T follicular helper cell (primary cell): ENCODE data around the gene KCNK13.
"Not testable (repeated sequence)": the region's sequence is repeated elsewhere in the genome, so short reads cannot be mapped to it uniquely, and the experiment has no call there.

ENCODE experiments used
- DNase-seq: peaks from one replicate; pipeline ENCODE4 v3.0.0-alpha.2; 2020; ENCODE audit warnings: low read depth

KCNK13 gene

DNA sequence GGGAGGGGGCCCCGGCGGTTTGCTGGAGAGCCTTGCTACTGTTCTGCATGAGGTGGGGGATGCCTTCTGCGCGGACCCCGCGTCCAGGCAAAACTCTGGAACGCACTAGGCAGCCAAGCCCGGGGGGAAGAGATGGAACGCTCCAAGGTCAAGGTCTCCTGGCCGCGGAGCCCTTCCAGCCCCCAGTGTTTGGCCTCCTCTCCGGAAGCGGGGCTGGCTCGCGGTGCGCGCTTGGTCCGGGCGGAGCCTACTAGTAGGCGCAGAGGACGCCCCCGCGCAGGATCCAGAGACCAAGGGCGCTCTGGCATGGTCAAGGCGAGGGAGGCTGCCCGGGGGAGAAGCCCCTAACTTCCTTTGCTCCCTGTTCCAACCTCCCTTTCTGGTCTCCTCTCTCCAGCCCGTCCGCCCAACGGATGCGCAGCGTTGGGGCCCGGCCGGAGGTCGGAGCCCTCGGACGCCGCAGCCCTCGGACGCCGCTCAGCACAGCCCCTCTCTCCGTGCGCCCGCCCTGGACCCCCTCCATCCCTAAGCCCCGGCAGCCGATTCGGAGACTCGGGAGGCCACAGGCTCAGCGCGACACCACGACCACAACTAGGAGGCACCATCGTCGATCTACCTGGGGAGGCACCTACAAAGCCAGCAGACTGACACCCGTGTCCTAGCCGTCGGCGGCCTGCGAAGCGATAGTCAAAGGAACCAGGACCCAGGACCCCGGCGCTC, 669 bp upstream of the KCNK13 start:
- DNase-seq: no peak

DNA sequence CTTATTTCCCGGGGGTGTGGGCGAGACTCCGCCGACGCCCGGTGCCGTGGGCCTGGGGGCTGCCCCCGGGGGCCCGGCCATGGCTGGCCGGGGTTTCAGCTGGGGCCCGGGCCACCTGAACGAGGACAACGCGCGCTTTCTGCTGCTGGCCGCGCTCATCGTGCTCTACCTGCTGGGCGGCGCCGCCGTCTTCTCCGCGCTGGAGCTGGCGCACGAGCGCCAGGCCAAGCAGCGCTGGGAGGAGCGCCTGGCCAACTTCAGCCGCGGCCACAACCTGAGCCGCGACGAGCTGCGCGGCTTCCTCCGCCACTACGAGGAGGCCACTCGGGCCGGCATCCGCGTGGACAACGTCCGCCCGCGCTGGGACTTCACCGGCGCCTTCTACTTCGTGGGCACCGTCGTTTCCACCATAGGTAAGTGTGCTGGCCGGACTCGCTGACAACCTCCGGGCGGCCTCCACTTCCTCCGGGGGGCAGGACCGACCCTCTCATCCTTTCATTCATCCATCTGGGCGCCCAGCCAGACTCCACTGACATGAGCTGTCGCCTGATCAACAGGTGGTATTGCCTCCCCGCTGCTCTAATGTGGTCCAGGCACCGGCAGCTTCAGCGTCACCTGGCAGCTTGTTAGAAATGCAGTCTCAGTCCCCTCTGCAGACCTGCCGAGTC, 467 bp downstream of the KCNK13 start:
- DNase-seq: no peak

DNA sequence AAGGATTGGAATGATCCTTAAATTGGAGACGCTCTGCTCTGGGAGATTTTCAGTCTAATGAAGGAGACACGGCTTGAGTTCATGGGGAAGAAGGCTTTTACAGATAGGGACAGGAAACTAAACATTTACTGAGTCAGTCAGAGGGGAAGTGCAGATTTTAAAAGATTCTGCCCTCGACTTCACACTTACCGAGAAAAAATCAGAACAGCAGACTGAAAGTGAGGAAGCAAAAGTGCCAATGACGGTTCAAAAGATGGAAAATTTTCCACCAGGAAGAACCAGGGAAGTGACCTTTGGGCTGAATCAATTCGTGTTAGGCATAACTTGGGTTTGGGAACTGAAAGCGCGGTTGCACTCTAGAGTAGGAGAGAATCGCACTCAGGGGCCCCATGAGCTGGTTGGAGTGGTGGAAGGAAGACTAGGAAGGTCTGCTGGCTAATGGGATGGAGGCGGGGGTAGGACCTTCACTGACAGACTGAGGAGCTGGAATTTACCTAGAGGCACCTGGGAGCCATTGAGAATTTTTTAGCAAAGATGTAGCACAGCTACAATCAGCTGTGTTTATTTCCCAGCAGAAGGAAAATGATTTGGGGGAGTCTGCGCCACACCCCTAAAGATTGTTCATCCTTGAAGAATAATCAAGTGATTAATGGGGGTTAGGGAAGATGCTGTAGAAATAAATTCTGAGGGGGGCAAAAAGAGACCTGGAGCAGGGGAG, 1.2 kb downstream of the KCNK13 start:
- DNase-seq: no peak

DNA sequence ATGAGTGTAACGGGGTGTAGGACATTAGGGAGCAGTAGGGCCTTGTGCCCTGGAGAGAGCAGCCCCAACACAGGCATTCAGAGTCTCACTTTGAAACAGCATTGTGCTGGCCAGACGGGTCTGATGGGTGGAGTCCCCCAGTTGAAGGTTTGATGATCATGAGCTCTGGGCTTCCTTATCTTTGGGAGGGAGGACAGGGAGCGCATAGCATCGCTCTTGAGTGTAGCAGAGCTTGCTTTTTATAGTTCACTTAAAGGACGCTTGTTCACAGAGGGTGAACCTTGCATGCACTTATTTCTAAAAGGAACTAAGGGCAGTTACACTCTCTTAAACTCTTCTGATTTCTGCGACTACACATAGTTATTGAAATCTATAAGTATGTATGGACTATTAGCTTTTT, 10.6 kb downstream of the KCNK13 start:
- no peak for DNase-seq

GRCh38 chr14:90079576-90079975, 17.8 kb downstream of the KCNK13 start:
- no peak for DNase-seq

- no peak for DNase-seq
These were observed 25.6 kb downstream of the KCNK13 start for GRCh38 chr14:90087433-90087832.

- no peak for DNase-seq
These were observed 26.4 kb downstream of the KCNK13 start for GRCh38 chr14:90088176-90088575.

DNA sequence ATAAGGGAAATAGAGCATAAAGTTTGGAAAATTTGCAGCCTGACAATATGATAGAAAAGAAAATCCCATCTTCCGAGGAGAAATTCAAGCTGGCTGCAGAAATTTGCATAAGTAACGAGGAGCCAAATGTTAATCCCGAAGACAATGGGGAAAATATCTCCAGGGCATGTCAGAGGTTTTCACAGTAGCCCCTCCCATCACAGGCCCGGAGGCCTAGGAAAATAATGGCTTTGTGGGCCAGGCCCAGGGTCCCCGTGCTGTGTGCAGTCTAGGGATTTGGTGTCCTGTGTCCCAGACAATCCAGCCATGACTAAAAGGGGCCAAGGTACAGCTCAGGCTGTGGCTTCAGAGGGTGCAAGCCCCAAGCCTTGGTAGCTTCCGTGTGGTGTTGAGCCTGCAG, 27.7 kb downstream of the KCNK13 start:
- DNase-seq: not testable (repeated sequence)

DNA sequence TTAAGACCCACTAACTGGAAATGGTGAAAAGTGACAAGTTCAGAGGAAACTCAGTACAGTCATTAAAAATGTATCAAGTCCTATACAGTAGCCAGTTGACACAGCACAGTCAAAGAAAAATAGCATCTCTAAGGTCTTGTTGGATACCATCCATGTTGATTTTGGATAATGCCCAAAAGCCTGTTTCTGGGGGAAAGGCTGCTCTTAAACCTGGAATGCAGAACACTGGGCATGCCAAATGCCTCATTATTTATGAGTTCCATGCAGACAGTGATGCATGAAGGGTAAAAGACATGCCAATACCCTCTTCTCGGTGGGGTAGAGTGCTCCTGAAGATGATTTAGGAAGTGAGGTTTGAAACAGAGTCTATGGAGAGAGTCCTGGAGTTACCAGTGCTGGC, 29.6 kb downstream of the KCNK13 start:
- DNase-seq: no peak

DNA sequence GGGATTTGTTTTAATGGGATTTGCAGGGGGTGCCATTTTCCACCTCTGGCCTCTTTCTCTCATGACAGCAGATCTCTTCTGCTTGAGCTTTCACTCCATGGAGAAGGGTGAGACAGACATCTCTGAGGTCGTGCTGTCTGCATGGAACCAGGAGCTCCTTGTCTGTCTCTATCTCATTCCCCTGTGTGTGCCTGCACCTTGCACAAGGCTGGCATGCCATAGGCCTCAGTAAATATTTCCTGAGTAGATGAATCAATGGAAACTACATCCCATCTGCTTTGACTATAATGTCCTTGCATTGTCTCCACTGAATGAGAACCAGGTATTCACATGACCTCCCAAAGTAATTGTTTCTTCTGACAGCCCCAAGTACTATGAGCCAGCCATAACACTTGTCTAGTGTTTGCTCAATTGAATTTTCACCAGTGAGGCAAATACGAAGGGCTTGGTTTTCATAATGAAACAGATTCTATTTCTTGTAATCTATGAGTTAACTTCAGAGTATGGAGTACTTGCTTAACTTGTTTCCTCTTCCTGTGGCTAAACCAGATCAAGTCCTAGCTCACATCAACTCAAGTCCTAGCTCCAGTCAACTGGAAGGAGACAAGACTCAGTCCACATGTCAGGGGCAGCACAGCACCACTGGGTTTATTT, 32.3 kb downstream of the KCNK13 start:
- no peak for DNase-seq

DNA sequence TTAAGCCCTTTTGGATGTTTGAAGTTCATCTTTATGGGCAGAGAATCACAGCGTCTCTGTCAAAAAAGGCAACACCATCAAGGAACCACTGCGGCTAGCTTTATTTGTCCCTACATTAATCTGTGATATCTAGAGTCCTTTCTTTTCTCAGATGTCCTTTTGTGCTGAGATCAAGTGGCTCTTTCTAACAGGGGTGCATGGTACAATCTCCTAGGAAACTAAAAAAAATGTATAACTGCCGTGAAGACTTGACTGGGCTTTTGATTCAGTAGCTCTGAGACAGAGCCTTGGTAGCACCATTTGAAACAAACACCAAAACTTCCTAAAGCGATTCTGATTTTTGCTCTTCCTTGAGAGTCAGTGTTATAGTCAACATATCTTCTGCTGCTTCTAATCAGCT, 33.3 kb downstream of the KCNK13 start:
- no peak for DNase-seq

DNA sequence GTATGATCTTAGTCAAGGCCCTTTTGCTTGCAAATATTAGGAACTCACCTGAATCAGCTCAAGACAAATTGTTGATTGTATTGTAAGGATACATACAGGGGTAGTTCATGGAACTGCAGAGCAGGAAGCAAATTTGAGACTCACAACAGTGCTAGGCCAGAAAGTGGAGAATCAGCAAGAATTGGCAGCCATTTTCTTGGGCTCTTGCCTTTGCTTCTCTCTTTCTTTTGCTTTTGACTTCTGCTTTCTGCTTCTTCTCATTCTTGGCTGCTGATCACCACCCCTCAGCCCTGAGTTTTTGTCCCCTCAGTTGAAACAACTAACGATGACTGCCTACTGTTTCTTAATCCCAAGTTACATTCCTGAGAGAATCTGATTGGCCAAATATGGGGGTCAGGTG, 34.8 kb downstream of the KCNK13 start:
- DNase-seq: no peak

GRCh38 chr14:90103808-90104207, 42.0 kb downstream of the KCNK13 start:
- DNase-seq: no peak

- DNase-seq: no peak
These were observed 44.0 kb downstream of the KCNK13 start for GRCh38 chr14:90105756-90106155.

- no peak for DNase-seq
These were observed 46.0 kb downstream of the KCNK13 start for GRCh38 chr14:90107789-90108188.

DNA sequence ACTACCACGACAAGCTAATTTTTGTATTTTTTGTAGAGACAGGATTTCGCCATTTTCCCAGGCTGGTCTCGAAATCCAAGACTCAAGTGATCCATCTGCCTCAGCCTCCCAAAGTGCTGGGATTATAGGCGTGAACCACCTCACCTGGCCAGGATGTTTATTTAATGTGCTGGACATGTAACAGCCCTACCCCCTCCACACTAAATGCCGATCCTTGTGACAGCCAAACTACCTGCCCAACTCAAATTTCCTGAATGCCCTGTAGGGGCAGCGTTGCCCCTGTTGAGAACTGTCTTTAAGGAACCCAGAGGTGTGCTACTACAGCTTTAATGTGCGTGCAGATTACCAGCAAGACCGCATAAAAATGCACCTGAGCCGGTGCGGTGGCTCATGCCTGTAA, 48.1 kb downstream of the KCNK13 start:
- no peak for DNase-seq

GRCh38 chr14:90111895-90112534, 50.2 kb downstream of the KCNK13 start:
- DNase-seq: no peak

GRCh38 chr14:90114554-90114953, 52.8 kb downstream of the KCNK13 start:
- no peak for DNase-seq

DNA sequence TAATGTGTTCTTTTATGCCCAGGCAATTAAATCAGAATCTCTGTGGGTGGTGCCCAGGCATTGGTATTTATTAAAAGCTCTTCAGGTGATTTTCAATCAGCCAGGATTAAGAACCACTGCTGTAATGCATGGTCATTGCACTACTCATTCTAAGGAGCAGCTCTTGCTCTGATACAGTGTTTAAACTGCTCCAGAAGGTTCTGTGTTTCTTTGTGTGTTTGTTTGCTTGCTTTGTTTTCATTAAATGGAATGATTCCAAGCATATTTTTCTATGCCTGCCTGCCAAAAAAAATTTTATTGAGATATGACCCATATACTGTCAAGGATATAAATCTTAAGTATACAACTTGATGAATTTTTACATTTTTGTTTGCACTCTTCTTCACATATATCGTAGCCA, 54.0 kb downstream of the KCNK13 start:
- no peak for DNase-seq

- DNase-seq: no peak
These were observed 54.6 kb downstream of the KCNK13 start for GRCh38 chr14:90116444-90116843.

- no peak for DNase-seq
These were observed 56.2 kb downstream of the KCNK13 start for GRCh38 chr14:90118027-90118426.

DNA sequence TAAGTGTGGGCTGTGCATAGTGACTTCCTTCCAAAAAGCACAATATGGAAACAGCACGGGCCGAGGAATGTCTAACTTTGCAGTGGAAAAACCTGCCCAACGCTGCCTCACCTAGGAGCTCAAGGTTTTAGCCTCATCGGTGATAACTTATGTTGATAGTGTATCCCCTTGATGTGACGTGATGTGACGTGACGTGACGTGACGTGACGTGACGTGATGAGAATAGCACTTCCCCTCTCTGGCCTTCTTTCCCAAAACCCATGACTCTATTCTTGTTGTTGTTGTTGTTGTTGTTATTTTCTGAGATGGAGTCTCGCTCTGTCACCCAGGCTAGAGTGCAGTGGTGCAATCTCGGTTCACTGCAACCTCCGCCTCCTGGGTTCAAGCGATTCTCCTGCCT, 64.5 kb downstream of the KCNK13 start:
- DNase-seq: no peak
